Glomerular endothelial cell (primary cell): ENCODE data around the gene TMTC3. TPM values are rescaled to one million over a fixed set of nuclear protein-coding genes. Genes with fewer than 3 reads are reported as not detected.
"Not testable (repeated sequence)": the region's sequence is repeated elsewhere in the genome, so short reads cannot be mapped to it uniquely, and the experiment has no call there.

Source experiments
- DNase-seq: peaks from one replicate; pipeline ENCODE4 v3.0.0-alpha.2; 2011; ENCODE audit warnings: low read depth, low spot score; ENCODE audit errors: extremely low read depth
- total RNA-seq: library from RNA; depleted of rRNA; stranded (reverse); fragments of >200 nt; gene quantifications from 2 replicates; pipeline ENCODE4 v1.2.3, GENCODE V29; 2015

The TMTC3 gene
- 24.0 and 31.2 TPM in 2 replicates for total RNA-seq

- peak; percentile 99 for DNase-seq
These were observed at the start of gene TMTC3, which contains the start of gene CEP290 for GRCh38 chr12:88141774-88142609. Gene TMTC3, plus strand, starts transcription at chr12:88142307. Its CDS starts 6,009 bp downstream, at chr12:88148316. Gene CEP290, minus strand, starts transcription at chr12:88142088. Its CDS starts 781 bp downstream, at chr12:88141307.

- DNase-seq: no peak
These were observed 49.3 kb upstream of the TMTC3 start for GRCh38 chr12:88092771-88093170.

- DNase-seq: no peak
These were observed 48.5 kb upstream of the TMTC3 start for GRCh38 chr12:88093573-88093972.

- no peak for DNase-seq
These were observed 34.1 kb upstream of the TMTC3 start for GRCh38 chr12:88108021-88108420.

GRCh38 chr12:88111074-88111652, 30.9 kb upstream of the TMTC3 start:
- peak; percentile 31 for DNase-seq

- no peak for DNase-seq
These were observed 28.2 kb upstream of the TMTC3 start for GRCh38 chr12:88113871-88114270.

GRCh38 chr12:88122666-88123065, 19.4 kb upstream of the TMTC3 start:
- DNase-seq: no peak

GRCh38 chr12:88127099-88127498, 15.0 kb upstream of the TMTC3 start:
- DNase-seq: no peak

- no peak for DNase-seq
These were observed 14.3 kb upstream of the TMTC3 start for GRCh38 chr12:88127855-88128254.

GRCh38 chr12:88132392-88132791, 9.7 kb upstream of the TMTC3 start:
- DNase-seq: no peak

GRCh38 chr12:88133181-88133580, 8.9 kb upstream of the TMTC3 start:
- DNase-seq: not testable (repeated sequence)

- DNase-seq: not testable (repeated sequence)
These were observed 2.4 kb upstream of the TMTC3 start for GRCh38 chr12:88139711-88140110.

GRCh38 chr12:88141425-88141773, 708 bp upstream of the TMTC3 start:
- DNase-seq: no peak

GRCh38 chr12:88142610-88142991, 494 bp downstream of the TMTC3 start:
- DNase-seq: no peak

- no peak for DNase-seq
These were observed 1.9 kb downstream of the TMTC3 start for GRCh38 chr12:88144037-88144436.

GRCh38 chr12:88144546-88145468, 2.7 kb downstream of the TMTC3 start:
- no peak for DNase-seq

- DNase-seq: no peak
These were observed 3.7 kb downstream of the TMTC3 start for GRCh38 chr12:88145567-88146505.

GRCh38 chr12:88150063-88150462, 8.0 kb downstream of the TMTC3 start:
- DNase-seq: no peak

- DNase-seq: peak; percentile 55
These were observed 11.9 kb downstream of the TMTC3 start for GRCh38 chr12:88153959-88154358.

GRCh38 chr12:88156075-88156654, 14.1 kb downstream of the TMTC3 start:
- DNase-seq: no peak
